HepG2 (cell line): ENCODE measurements around the gene SARS2. TPM values are rescaled to one million over a fixed set of nuclear protein-coding genes. Genes with fewer than 3 reads are reported as not detected.

ENCODE experiments used
- GZF1 ChIP-seq: sonication (generic); formaldehyde crosslinking; IDR thresholded peaks from 2 replicates; pipeline ENCODE4 v1.5.1; 2020; ENCODE audit warnings: mild to moderate bottlenecking, missing genetic modification reagents
- KAT7 ChIP-seq: IDR thresholded peaks from 2 replicates; pipeline ENCODE4 v1.6.1; 2018; ENCODE audit warnings: borderline replicate concordance, missing compliant biosample characterization
- KDM3A ChIP-seq: IDR thresholded peaks from 2 replicates; pipeline ENCODE4 v1.6.1; 2018; ENCODE audit warnings: low read depth, missing compliant biosample characterization
- KLF11 ChIP-seq: IDR thresholded peaks from 2 replicates; pipeline ENCODE4 v1.6.1; 2016; ENCODE audit warnings: missing compliant biosample characterization
- KLF12 ChIP-seq: sonication (generic); formaldehyde crosslinking; IDR thresholded peaks from 2 replicates; pipeline ENCODE4 v1.4.0; 2020; ENCODE audit warnings: missing genetic modification reagents, borderline replicate concordance
- MED8 ChIP-seq: sonication (generic); formaldehyde crosslinking; IDR thresholded peaks from 2 replicates; pipeline ENCODE4 v1.8.1; 2023; ENCODE audit warnings: mild to moderate bottlenecking, missing genetic modification reagents; ENCODE audit not compliant: insufficient replicate concordance
- NFE2 ChIP-seq: sonication (generic); formaldehyde crosslinking; IDR thresholded peaks from 2 replicates; pipeline ENCODE4 v1.4.0; 2020; ENCODE audit warnings: missing genetic modification reagents
- SIN3A ChIP-seq: IDR thresholded peaks from 2 replicates; pipeline ENCODE4 v1.6.1; 2011; ENCODE audit warnings: low read depth, mild to moderate bottlenecking, control low read depth, low read length, borderline replicate concordance
- SNAI1 ChIP-seq: sonication (generic); formaldehyde crosslinking; IDR thresholded peaks from 2 replicates; pipeline ENCODE4 v1.5.0; 2020; ENCODE audit warnings: mild to moderate bottlenecking, missing genetic modification reagents, borderline replicate concordance
- TCF12 ChIP-seq, 2 experiments: fragments of 450-650 bp in 1 of 2; sonication (generic) in 1 of 2; formaldehyde crosslinking in 1 of 2; IDR thresholded peaks; 2 replicates each; pipeline versions ENCODE4 v1.6.1 to v1.8.0; 2017 to 2022; ENCODE audit warnings: antibody characterized with exemption in 1 of 2, mild to moderate bottlenecking in 1 of 2, missing genetic modification reagents in 1 of 2, moderate library complexity in 1 of 2
- TMF1 ChIP-seq: sonication (generic); formaldehyde crosslinking; IDR thresholded peaks from 2 replicates; pipeline ENCODE4 v1.8.1; 2022; ENCODE audit warnings: low read depth, missing genetic modification reagents
- U2AF2 ChIP-seq: fragments of 200-400 bp; formaldehyde crosslinking; IDR thresholded peaks from 2 replicates; pipeline ENCODE4 v1.6.1; 2017; ENCODE audit warnings: low read depth, mild to moderate bottlenecking, low read length
- ZBTB10 ChIP-seq: sonication (generic); formaldehyde crosslinking; IDR thresholded peaks from 2 replicates; pipeline ENCODE4 v1.4.0; 2020; ENCODE audit warnings: missing genetic modification reagents, borderline replicate concordance
- ZBTB46 ChIP-seq: sonication (generic); formaldehyde crosslinking; IDR thresholded peaks from 2 replicates; pipeline ENCODE4 v1.4.0; 2020; ENCODE audit warnings: mild to moderate bottlenecking, missing genetic modification reagents, borderline replicate concordance
- ZMYM3 ChIP-seq: sonication (generic); formaldehyde crosslinking; IDR thresholded peaks from 2 replicates; pipeline ENCODE4 v1.5.1; 2020; ENCODE audit warnings: mild to moderate bottlenecking, missing genetic modification reagents
- ZNF235 ChIP-seq: sonication (generic); formaldehyde crosslinking; IDR thresholded peaks from 2 replicates; pipeline ENCODE4 v1.8.1; 2023; ENCODE audit warnings: mild to moderate bottlenecking, missing genetic modification reagents, borderline replicate concordance
- ZNF644 ChIP-seq: IDR thresholded peaks from 2 replicates; pipeline ENCODE4 v1.6.1; 2016; ENCODE audit warnings: low read depth
- ZNF713 ChIP-seq: sonication (generic); formaldehyde crosslinking; IDR thresholded peaks from 2 replicates; pipeline ENCODE4 v1.4.0; 2020; ENCODE audit warnings: mild to moderate bottlenecking, missing genetic modification reagents
- ZNF772 ChIP-seq: sonication (generic); formaldehyde crosslinking; IDR thresholded peaks from 2 replicates; pipeline ENCODE4 v1.5.0; 2020; ENCODE audit warnings: mild to moderate bottlenecking, missing genetic modification reagents
- ZZZ3 ChIP-seq: sonication (generic); formaldehyde crosslinking; IDR thresholded peaks from 2 replicates; pipeline ENCODE4 v1.4.0; 2020; ENCODE audit warnings: missing genetic modification reagents, mild to moderate bottlenecking, borderline replicate concordance
- polyA plus RNA-seq, 8 experiments: library from polyadenylated mRNA; depleted of rRNA in 3 of 8; stranded (reverse) in 7 of 8; unstranded in 1 of 8; fragments of >200 nt; fragmentation: Illumina TruSeq in 4 of 8; extraction: Trizol in 4 of 8; gene quantifications; 2 replicates each; pipeline versions ENCODE4 v1.2.1 to v1.2.3, GENCODE V29; 2011 to 2016; ENCODE audit warnings: low read depth in 4 of 8, missing spikeins in 1 of 8, mixed read lengths in 1 of 8; ENCODE audit not compliant: insufficient read depth in 1 of 8
- total RNA-seq, 5 experiments: library from RNA; depleted of rRNA; stranded (reverse); fragments of >200 nt; fragmentation: Illumina TruSeq; extraction: Trizol; gene quantifications; 2 replicates each; pipeline ENCODE4 v1.2.3, GENCODE V29; 2016; ENCODE audit warnings: low read depth in 1 of 5
- TF ChIP-seq, protein P1 (sequence below): IDR thresholded peaks from 2 replicates; pipeline ENCODE4 v1.6.1; 2016; ENCODE audit warnings: low read depth, control low read depth
- TF ChIP-seq, protein P2 (sequence below): IDR thresholded peaks from 2 replicates; pipeline ENCODE4 v1.6.1; 2016

Gene SARS2
- total and polyA plus RNA-seq, 2 of the 13 experiments (the other 11 are each of a cell fraction or from before 2014, with no cell fraction given): 40.0 to 48.6 TPM

DNA sequence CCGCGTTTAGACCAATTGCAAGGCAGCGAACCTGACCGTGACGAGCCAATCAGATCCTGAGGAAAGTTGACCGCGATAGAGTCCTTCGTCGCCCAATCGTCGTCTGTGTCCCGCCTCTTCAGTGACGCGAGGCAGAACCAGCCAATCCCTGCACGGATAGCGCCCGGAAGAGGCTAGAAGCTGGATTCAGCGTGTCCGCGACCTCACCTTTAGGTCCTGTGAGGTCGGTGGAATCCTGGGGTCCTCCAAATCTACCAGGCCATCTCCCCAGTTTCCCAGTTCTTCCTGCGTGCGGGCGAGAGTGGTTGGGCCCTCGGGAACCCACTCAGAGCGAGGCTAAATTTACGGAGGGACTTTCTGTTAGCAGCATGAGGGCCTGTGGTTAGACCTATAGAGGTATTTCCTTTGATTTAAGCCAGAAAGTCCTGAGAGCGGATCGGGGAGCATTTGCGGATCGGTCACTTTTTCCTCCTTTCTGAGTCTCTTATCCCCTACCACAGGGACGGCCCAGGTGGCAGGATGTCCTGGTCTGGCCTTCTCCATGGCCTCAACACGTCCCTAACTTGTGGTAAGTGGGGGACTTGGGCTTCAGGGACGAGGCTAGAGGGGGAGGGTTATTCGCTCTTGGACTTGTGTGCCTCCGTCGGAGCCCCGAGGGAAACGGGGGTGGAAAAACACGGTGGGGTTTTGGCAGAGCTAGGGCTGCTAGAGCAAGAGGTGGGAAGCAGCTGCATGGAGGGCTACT is 385 bp upstream of the SARS2 start, which contains the start of gene MRPS12 (continued):
- peak; percentile 10; the same call in 1 of the 2 replicates for TF ChIP-seq ZNF772 (CRISPR knock-in tag)
- no peak for TF ChIP-seq U2AF2
- no peak; the same call in 1 of the 2 replicates for TF ChIP-seq KLF12 (CRISPR knock-in tag)
- TF ChIP-seq NFE2 (CRISPR knock-in tag): no peak
- TF ChIP-seq ZNF644 (CRISPR knock-in tag): no peak
- peak; percentile 90 for TF ChIP-seq ZMYM3 (CRISPR knock-in tag)
- TF ChIP-seq, protein P1, sequence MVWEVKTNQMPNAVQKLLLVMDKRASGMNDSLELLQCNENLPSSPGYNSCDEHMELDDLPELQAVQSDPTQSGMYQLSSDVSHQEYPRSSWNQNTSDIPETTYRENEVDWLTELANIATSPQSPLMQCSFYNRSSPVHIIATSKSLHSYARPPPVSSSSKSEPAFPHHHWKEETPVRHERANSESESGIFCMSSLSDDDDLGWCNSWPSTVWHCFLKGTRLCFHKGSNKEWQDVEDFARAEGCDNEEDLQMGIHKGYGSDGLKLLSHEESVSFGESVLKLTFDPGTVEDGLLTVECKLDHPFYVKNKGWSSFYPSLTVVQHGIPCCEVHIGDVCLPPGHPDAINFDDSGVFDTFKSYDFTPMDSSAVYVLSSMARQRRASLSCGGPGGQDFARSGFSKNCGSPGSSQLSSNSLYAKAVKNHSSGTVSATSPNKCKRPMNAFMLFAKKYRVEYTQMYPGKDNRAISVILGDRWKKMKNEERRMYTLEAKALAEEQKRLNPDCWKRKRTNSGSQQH (CRISPR knock-in tag): 0 out of 2 replicates have a peak, but pooled peaks have one; percentile 6
- no peak for TF ChIP-seq ZNF235 (CRISPR knock-in tag)
- no peak for TF ChIP-seq KDM3A (CRISPR knock-in tag)
- 0 out of 2 replicates have a peak, but pooled peaks have one; percentile 34 for TF ChIP-seq SNAI1 (CRISPR knock-in tag)
- no peak for TF ChIP-seq ZBTB10 (CRISPR knock-in tag)
- peak; percentile 88; the same call in 1 of the 2 replicates for TF ChIP-seq SIN3A
- no peak for TF ChIP-seq KAT7 (CRISPR knock-in tag)
- no peak for TF ChIP-seq ZBTB46 (CRISPR knock-in tag)
- TF ChIP-seq MED8 (CRISPR knock-in tag): no peak
- TF ChIP-seq TCF12 (IDR thresholded peaks at IDR 0.05): no peak
- TF ChIP-seq TCF12 (CRISPR knock-in tag; IDR thresholded peaks at IDR 0.05): no peak
- no peak for TF ChIP-seq ZNF713 (CRISPR knock-in tag)
- TF ChIP-seq ZZZ3 (CRISPR knock-in tag): 0 out of 2 replicates have a peak, but pooled peaks have one; percentile 25
- no peak for TF ChIP-seq TMF1
- TF ChIP-seq, protein P2, sequence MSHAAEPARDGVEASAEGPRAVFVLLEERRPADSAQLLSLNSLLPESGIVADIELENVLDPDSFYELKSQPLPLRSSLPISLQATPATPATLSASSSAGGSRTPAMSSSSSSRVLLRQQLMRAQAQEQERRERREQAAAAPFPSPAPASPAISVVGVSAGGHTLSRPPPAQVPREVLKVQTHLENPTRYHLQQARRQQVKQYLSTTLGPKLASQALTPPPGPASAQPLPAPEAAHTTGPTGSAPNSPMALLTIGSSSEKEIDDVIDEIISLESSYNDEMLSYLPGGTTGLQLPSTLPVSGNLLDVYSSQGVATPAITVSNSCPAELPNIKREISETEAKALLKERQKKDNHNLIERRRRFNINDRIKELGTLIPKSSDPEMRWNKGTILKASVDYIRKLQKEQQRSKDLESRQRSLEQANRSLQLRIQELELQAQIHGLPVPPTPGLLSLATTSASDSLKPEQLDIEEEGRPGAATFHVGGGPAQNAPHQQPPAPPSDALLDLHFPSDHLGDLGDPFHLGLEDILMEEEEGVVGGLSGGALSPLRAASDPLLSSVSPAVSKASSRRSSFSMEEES (CRISPR knock-in tag): no peak
- no peak for TF ChIP-seq GZF1 (CRISPR knock-in tag)
- TF ChIP-seq KLF11 (CRISPR knock-in tag): no peak
